Stimulated activated CD4-positive, alpha-beta T cell treated with anti-CD3 and anti-CD28 coated beads, TNF-alpha, amount 100 ng/mL, for 24 hours (primary cell): ENCODE results near the gene CLN6.
"Not testable (repeated sequence)": the region's sequence is repeated elsewhere in the genome, so short reads cannot be mapped to it uniquely, and the experiment has no call there.

ENCODE experiments used
- DNase-seq, 3 experiments: peaks; one replicate each; pipeline ENCODE4 v3.0.0-alpha.2; 2020; ENCODE audit warnings: low read depth in 3 of 3

Gene CLN6

DNA sequence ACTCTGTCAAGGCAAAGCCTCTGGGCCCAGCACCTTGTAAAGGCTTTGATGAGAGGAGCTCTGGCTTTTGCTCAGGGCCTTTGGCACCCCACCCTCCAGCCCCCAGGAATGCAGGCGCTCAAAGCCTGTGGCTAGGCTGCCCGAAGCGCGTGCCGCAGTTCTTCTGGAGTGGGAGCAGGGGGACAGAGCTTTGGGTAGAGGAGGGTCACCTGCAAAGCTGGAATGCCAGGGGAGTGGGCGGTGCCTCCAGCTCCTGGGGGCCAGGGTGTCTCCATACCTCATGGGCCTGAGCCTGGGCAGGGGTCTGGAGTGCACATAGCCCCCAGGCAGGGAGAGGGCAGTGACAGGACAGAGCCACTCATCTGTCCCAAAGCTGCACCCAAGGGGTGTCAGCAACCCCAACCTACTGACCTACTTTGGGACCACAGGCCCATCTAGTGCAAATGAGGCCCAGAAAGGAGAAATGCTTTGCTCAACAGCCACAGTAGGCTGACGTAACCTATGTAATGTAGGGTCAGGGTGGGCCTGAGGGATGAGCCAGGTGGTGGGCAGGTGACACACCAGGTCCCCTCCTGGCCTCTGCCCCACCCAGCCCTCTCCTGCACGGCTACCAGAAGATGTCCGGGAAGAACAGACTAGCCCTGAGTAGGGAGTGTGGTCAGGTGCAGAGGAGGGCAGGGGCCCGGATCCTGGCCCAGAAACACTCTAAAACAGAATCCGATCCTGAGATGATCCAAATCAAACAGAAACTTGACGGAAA, 22.2 kb downstream of the CLN6 start:
- no peak for DNase-seq

DNA sequence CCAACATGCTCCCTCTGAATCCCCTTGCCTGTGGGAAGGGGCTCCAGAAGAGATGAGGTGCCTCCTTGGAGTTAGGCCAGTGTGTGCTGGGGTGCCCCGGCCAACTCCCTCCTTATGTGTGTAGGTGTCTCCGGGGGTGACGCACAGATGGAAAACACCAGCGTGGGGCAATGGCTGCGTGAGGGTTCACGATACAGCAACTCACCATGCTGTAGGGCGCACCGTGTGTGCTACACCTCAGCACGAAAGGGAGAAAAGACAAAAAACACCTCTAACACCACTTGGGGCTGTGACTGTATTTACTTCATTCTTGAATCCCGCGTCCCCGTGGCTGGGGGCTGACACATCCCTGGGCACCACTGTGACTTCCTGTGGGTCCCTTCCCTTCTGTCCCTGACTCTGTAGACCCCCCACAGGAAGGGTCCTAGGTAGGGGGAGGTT, 22.8 kb downstream of the CLN6 start:
- no peak for DNase-seq

GRCh38 chr15:68205954-68206539, 23.5 kb downstream of the CLN6 start:
- DNase-seq: no peak

DNA sequence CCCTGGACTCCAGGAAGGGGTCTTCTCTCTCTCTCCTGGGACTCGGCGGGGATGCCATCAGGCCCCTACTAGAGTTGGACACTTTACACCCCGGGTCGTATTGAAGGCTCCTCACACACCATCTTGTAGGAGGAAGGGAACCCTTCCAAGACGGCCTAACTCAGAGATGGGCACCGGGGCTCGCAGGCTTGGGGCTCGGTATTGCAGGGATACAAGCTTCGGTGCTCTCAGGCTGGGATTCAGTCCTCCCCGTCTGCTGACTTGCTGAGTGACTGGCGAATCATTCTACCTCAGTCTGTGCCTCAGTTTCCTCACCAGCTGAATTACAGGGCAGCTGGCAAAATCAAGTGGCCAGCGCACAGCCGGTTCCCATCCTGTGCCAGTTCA, 24.0 kb downstream of the CLN6 start:
- DNase-seq: no peak

- no peak for DNase-seq
Observed at GRCh38 chr15:68204776-68205557, 24.6 kb downstream of the CLN6 start, which contains the start of gene CALML4. CALML4 (minus strand) TSS chr15:68205332; CDS start chr15:68205247, 85 bp downstream.

DNA sequence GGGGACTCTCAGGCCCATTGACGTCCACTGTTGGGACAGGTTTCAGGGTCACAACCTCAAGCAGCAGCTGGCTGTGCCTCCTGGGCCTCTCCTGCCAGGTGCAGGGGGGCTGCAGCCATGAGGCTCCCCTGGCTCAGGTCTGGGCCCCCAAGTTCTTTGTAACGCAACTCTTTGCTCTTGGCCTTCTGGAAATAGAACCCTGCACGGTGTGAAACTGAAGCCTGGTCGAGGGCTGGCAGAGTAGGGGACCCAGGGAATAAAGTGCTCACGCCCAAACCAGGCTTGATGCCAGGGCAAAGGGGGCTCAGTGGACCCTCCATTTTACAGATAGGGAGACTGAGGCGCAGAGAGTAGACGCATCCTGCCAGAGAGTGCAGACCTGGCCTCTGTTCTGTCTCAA, 25.2 kb downstream of the CLN6 start:
- no peak for DNase-seq

- DNase-seq: no peak
Observed at GRCh38 chr15:68203956-68204355, 25.6 kb downstream of the CLN6 start.

DNA sequence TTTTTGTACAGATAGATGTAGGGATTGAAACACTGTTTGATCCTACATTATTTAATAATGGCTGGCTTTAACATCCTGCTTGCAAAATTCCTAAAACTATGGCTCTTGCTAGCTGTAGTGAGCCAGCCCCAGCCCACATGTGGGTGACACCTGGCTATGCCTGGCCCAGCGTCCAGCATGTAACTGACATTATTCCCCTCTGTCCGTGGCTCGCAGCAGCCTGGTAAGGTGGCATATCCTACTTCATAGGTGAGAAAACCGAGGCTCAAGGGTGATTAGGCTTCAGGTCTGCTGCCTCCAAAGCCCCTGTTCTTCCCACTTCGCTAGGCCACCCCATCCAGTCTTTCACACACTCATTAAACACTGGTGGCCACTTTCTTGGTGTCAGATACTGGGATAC, 26.0 kb downstream of the CLN6 start:
- DNase-seq: no peak

- not testable (repeated sequence) for DNase-seq
Observed at GRCh38 chr15:68202994-68203393, 26.5 kb downstream of the CLN6 start.

DNA sequence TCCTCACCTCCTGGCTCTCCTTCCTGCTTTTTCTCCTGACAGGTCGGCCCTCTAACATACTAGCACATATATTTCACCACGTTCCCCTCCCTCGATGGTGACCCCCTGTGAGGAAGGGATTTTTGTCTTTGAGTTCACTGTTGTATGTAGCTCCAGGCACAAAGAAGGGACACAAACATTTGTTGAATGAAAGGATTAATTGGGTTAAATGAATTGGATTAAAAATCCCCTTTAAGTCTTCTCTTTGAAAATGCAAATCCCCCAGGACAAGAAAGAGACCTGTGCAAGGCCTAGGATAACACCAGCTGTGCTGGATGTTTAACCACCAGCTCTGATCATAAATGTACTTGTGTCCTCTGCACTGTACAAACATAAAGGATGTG, 27.7 kb downstream of the CLN6 start:
- no peak for DNase-seq

GRCh38 chr15:68201153-68201878, 28.2 kb downstream of the CLN6 start:
- no peak for DNase-seq

GRCh38 chr15:68200016-68200861, 29.3 kb downstream of the CLN6 start:
- DNase-seq: no peak

GRCh38 chr15:68199340-68199739, 30.2 kb downstream of the CLN6 start:
- DNase-seq: no peak

GRCh38 chr15:68197661-68198437, 31.7 kb downstream of the CLN6 start:
- DNase-seq: no peak

DNA sequence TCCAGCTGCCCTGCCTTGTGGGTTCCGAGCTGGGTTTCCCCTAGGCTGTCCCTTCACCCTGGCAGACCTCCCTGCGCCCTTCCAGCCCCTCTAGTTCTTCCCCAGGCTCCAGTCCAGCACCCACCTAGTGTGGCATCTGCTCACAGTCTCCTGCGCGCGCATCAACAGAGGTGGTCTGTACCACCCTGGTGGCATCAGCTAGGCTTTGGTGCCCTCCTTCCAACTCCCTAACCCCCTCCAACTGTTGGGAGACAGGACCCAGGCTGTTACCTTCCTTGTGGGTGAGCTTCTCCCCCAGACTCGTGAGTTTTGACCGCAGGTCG, 32.4 kb downstream of the CLN6 start:
- no peak for DNase-seq

GRCh38 chr15:68196445-68197169, 32.9 kb downstream of the CLN6 start:
- DNase-seq: no peak

- no peak for DNase-seq
Observed at GRCh38 chr15:68195336-68196112, 34.0 kb downstream of the CLN6 start.

- no peak for DNase-seq
Observed at GRCh38 chr15:68192804-68193486, 36.6 kb downstream of the CLN6 start.
